SHP77 treated with DMSO at 0.1 percent for 48 hours (cell line): ENCODE measurements around the gene ACTG1.

ENCODE experiments used
- DNase-seq: peaks from one replicate; lab custom pipeline; 2025; lab: John Stamatoyannopoulos, UW

ACTG1 gene

GRCh38 chr17:81512562-81513371 lies at the start of gene ACTG1:
TSS of gene ACTG1 (minus strand) at chr17:81512799. CDS start at chr17:81512354, 445 bp downstream.
- peak; percentile 84 for DNase-seq

GRCh38 chr17:81561494-81561885 lies 48.9 kb upstream of the ACTG1 start:
- no peak for DNase-seq

- DNase-seq, result no peak
Measured at GRCh38 chr17:81558941-81559806, 46.6 kb upstream of the ACTG1 start.

- DNase-seq, result no peak
Measured at GRCh38 chr17:81558115-81558468, 45.5 kb upstream of the ACTG1 start.

GRCh38 chr17:81557276-81558114 lies 44.9 kb upstream of the ACTG1 start:
- no peak for DNase-seq

GRCh38 chr17:81556863-81557262 lies 44.3 kb upstream of the ACTG1 start:
- DNase-seq, result no peak

- DNase-seq, result no peak
Measured at GRCh38 chr17:81556175-81556691, 43.6 kb upstream of the ACTG1 start.

GRCh38 chr17:81553616-81554181 lies 41.1 kb upstream of the ACTG1 start:
- no peak for DNase-seq

GRCh38 chr17:81553018-81553615 lies 40.5 kb upstream of the ACTG1 start:
- peak; percentile 86 for DNase-seq

GRCh38 chr17:81552244-81553017 lies 39.8 kb upstream of the ACTG1 start, which contains the start of gene FAAP100:
TSS of gene FAAP100 (minus strand) at chr17:81552353. CDS start at chr17:81552330, 23 bp downstream.
- no peak for DNase-seq

GRCh38 chr17:81551458-81552243 lies 39.1 kb upstream of the ACTG1 start:
- DNase-seq, result no peak

- no peak for DNase-seq
Measured at GRCh38 chr17:81550830-81551457, 38.3 kb upstream of the ACTG1 start.

- DNase-seq, result no peak
Measured at GRCh38 chr17:81550285-81550684, 37.7 kb upstream of the ACTG1 start.

GRCh38 chr17:81549826-81550225 lies 37.2 kb upstream of the ACTG1 start:
- DNase-seq, result no peak

- no peak for DNase-seq
Measured at GRCh38 chr17:81549031-81549557, 36.5 kb upstream of the ACTG1 start.

- no peak for DNase-seq
Measured at GRCh38 chr17:81547614-81547982, 35.0 kb upstream of the ACTG1 start.

GRCh38 chr17:81546906-81547613 lies 34.5 kb upstream of the ACTG1 start:
- no peak for DNase-seq
